GM19351 (cell line): ENCODE measurements around the gene MMAA.

Experiments used
- ATAC-seq: cut with Tn5 transposase; IDR thresholded peaks from one replicate; pipeline ENCODE4 v1.9.1; 2021; ENCODE audit warnings: mild to moderate bottlenecking, moderate library complexity; ENCODE audit not compliant: unreplicated experiment

Gene MMAA

DNA sequence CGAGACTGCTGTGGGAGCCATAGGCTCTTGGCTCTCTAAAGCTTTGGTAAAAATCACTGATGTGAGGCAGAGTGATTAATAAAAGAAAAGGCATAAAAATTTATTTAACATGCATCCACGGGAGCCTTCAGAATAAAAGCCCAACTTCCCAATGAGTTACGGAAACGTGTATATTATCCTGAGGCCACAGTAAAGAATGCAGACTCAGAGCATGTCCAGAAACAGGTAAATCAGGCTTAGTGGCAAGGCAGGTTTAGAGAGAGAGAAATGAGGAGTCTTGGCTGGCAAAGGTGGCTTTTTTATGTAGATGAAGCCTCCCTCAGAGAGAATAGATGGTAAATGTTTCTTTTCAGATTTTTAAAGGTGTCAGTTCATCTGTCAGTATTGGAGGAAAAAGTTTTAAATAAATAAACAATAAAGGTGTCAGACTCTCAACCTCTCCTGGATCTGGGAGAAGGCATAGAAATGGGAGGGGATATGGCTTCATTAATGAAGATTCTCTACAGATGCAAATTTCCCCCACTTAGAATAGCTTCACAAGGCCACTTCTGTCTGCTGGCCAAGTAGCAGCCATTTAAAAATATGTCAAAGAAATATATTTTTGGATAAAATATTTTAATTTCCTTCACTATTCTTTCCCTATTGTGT lies 84.8 kb downstream of the MMAA start:
- no peak for ATAC-seq

GRCh38 chr4:145709336-145709735 lies 90.2 kb downstream of the MMAA start:
- peak; percentile 36 for ATAC-seq
